Activated B cell treated with CpG ODN at 0.5 μM for 24 hours (primary cell): ENCODE measurements around the gene KLHDC9. TPM values are rescaled to one million over a fixed set of nuclear protein-coding genes. Genes with fewer than 3 reads are reported as not detected.

ENCODE experiments used
- ATAC-seq: fragments of 200-7000 bp; cut with Tn5 transposase; one replicate; pipeline ENCODE4 v1.10.0; 2021; ENCODE audit warnings: low read depth, mild to moderate bottlenecking, moderate library complexity
- CTCF ChIA-PET: fragments of 350-600 bp; sonication (Branson Sonifier 250); formaldehyde crosslinking; loops from one replicate; lab custom pipeline; 2021; ENCODE audit warnings: antibody characterized with exemption; lab: Charles Lee
- POLR2A ChIA-PET: fragments of 350-600 bp; sonication (Branson Sonifier 250); formaldehyde crosslinking; loops from one replicate; lab custom pipeline; 2021; ENCODE audit warnings: antibody characterized with exemption; lab: Charles Lee
- DNase-seq: peaks from one replicate; pipeline ENCODE4 v3.0.0; 2022
- H3K27ac Mint-ChIP-seq: one replicate; pipeline ENCODE4 v1.8.0; 2020; ENCODE audit warnings: mixed read lengths
- H3K27me3 Mint-ChIP-seq: one replicate; pipeline ENCODE4 v1.8.0; 2021; ENCODE audit warnings: mixed read lengths
- H3K36me3 Mint-ChIP-seq: one replicate; pipeline ENCODE4 v1.8.0; 2021; ENCODE audit warnings: low read depth, mixed read lengths
- H3K4me1 Mint-ChIP-seq: one replicate; pipeline ENCODE4 v1.8.0; 2021; ENCODE audit warnings: mixed read lengths
- H3K4me3 Mint-ChIP-seq: one replicate; pipeline ENCODE4 v1.8.0; 2020; ENCODE audit warnings: mild to moderate bottlenecking, mixed read lengths
- H3K9me3 Mint-ChIP-seq: one replicate; pipeline ENCODE4 v1.8.0; 2020; ENCODE audit warnings: mixed read lengths
- intact Hi-C: fragments of 100-400 bp; cut with micrococcal nuclease; formaldehyde crosslinking; loops from one replicate; pipeline ENCODE4 v1.15.1; 2024
- total RNA-seq: library from RNA; stranded (reverse); gene quantifications from 2 replicates; pipeline ENCODE4 v1.2.3, GENCODE V29; 2022
- TF ChIP-seq, protein P1 (sequence below): fragments of 200-600 bp; IDR thresholded peaks from one replicate; pipeline ENCODE4 v1.8.0; 2022; ENCODE audit warnings: antibody characterized with exemption, mild to moderate bottlenecking

KLHDC9 gene
- total RNA-seq, 1 donor from 2014 or later: 2.9 TPM

DNA sequence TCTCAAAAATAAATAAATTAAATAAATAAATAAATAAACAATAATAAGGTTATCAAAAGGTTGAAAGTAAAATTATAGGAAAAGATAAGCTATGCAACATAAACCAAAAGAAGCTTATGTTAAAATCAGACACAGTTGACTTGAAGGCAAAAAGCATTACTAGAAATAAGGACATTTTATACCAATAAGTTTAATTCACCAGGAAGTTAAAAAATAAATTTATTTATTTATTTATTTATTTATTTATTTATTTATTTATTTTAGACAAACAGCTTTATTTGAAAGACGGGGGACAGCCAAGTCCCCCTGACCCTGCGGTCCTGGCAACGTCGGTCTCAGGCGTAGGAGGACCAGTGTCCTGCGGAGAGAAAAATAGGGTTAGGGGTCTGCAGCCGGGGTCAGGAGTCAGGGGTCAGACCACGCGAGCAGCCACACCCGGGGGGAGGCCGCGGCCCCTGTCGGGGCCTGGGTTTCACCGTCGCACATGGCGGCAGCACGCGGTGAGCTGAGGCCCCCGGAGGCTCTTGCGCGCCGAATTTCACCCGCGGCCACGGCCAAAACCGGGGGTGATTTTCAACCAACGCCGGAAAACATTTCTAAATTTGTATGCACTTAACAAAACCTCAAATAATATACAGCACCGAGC, 42.7 kb downstream of the KLHDC9 start:
- Mint-ChIP-seq H3K27me3 (no peaks in the 10 kb centered on the region), H3K9me3 (no peaks in the 10 kb centered on the region), H3K4me1 (no peaks in the 10 kb centered on the region), H3K4me3 (no peak overlapping the region), H3K27ac (no peak overlapping the region), H3K36me3 (peaks cover 3% of the 10 kb centered on the region)
- intact Hi-C loops: loop anchor here (1.0 kb wide), 2 partner anchors 144 to 148 kb away; no protein-coding TSS in a partner anchor
- ChIA-PET CTCF (interaction anchor here (0.6 to 5.4 kb wide), 10 partner anchors 12 to 397 kb away, joined by 3 to 37 read pairs (median 5); partner anchors contain the start of genes ARHGAP30, KLHDC9 and UFC1), POLR2A (interaction anchor here (0.6 to 2.3 kb wide), 6 partner anchors 19 to 115 kb away, joined by 3 to 11 read pairs (median 4); partner anchors contain the start of gene USF1)
- ATAC-seq (no peak), DNase-seq (no peak)
- TF ChIP-seq, protein P1, sequence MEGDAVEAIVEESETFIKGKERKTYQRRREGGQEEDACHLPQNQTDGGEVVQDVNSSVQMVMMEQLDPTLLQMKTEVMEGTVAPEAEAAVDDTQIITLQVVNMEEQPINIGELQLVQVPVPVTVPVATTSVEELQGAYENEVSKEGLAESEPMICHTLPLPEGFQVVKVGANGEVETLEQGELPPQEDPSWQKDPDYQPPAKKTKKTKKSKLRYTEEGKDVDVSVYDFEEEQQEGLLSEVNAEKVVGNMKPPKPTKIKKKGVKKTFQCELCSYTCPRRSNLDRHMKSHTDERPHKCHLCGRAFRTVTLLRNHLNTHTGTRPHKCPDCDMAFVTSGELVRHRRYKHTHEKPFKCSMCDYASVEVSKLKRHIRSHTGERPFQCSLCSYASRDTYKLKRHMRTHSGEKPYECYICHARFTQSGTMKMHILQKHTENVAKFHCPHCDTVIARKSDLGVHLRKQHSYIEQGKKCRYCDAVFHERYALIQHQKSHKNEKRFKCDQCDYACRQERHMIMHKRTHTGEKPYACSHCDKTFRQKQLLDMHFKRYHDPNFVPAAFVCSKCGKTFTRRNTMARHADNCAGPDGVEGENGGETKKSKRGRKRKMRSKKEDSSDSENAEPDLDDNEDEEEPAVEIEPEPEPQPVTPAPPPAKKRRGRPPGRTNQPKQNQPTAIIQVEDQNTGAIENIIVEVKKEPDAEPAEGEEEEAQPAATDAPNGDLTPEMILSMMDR: no peak

DNA sequence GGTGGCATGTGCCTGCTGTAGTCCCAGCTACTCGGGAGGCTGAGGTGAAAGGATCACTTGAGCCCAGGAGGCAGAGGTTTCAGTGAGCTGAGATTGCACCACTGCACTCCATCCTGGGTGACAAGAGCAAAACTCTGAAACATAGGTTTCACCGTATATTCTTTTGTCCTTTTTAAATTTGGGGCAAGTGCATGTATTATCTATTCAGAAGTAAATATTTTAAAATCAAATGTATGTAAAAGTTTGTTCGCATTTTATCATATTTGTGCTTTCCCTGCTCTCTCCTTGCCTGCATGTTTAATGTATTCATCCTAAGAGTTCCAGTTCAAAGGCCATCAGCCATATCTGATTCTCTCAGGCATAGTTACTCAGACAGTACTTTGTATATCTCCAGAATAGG, 47.7 kb downstream of the KLHDC9 start:
- POLR2A ChIA-PET: interaction anchor here (0.8 kb wide), 1 partner anchor 9 kb away, joined by 3 read pairs; no protein-coding TSS in a partner anchor
- CTCF ChIA-PET: interaction anchor here (0.9 kb wide), 1 partner anchor 76 kb away, joined by 3 read pairs; the partner anchor contains the start of gene ARHGAP30
- no peak overlapping the region for H3K27ac Mint-ChIP-seq
- ATAC-seq (no peak), DNase-seq (no peak)
- no peaks in the 10 kb centered on the region for H3K27me3 Mint-ChIP-seq
- no peaks in the 10 kb centered on the region for H3K4me1 Mint-ChIP-seq
- H3K9me3 Mint-ChIP-seq: no peaks in the 10 kb centered on the region
- H3K4me3 Mint-ChIP-seq: no peak overlapping the region
- intact Hi-C loops: no loop called here
- TF ChIP-seq, protein P1: no peak
- H3K36me3 Mint-ChIP-seq: no peaks in the 10 kb centered on the region

Other genes with a start within 250 kb of the KLHDC9 start
- not detected in 2 replicates for gene CD244, start 235.5 kb upstream of the KLHDC9 start, total RNA-seq
- gene ITLN1, start 213.2 kb upstream of the KLHDC9 start, total RNA-seq: not detected in 2 replicates
- not detected in 2 replicates for gene ITLN2, start 143.6 kb upstream of the KLHDC9 start, total RNA-seq
- gene F11R, start 77.2 kb upstream of the KLHDC9 start, total RNA-seq: 11.1 and 11.6 TPM in 2 replicates
- 69.8 and 70.2 TPM in 2 replicates for gene TSTD1, start 59.4 kb upstream of the KLHDC9 start, total RNA-seq
- 134 and 143 TPM in 2 replicates for gene USF1, start 52.4 kb upstream of the KLHDC9 start, total RNA-seq
- gene ARHGAP30, start 28.5 kb upstream of the KLHDC9 start, total RNA-seq: 154 and 158 TPM in 2 replicates
- gene NECTIN4, start 8.8 kb upstream of the KLHDC9 start, total RNA-seq: not detected in 2 replicates
- gene PFDN2, start 19.7 kb downstream of the KLHDC9 start, total RNA-seq: 43.8 and 67.9 TPM in 2 replicates
- gene NIT1, start 19.7 kb downstream of the KLHDC9 start, total RNA-seq: 40.5 and 43.9 TPM in 2 replicates
- 39.5 and 40.5 TPM in 2 replicates for gene DEDD, start 34.3 kb downstream of the KLHDC9 start, total RNA-seq
- gene UFC1, start 55.6 kb downstream of the KLHDC9 start, total RNA-seq: 107 and 127 TPM in 2 replicates
- 31.9 and 38.1 TPM in 2 replicates for gene USP21, start 61.1 kb downstream of the KLHDC9 start, total RNA-seq
- 31.5 and 40.7 TPM in 2 replicates for gene PPOX, start 68.1 kb downstream of the KLHDC9 start, total RNA-seq
- 40.7 and 41.7 TPM in 2 replicates for gene B4GALT3, start 79.1 kb downstream of the KLHDC9 start, total RNA-seq
- gene ADAMTS4, start 100.7 kb downstream of the KLHDC9 start, total RNA-seq: not detected in 2 replicates
- gene NDUFS2, start 104.0 kb downstream of the KLHDC9 start, total RNA-seq: 69.1 and 73.9 TPM in 2 replicates
- gene FCER1G, start 116.9 kb downstream of the KLHDC9 start, total RNA-seq: 0.60 and 0.69 TPM in 2 replicates
- not detected in 2 replicates for gene APOA2, start 125.3 kb downstream of the KLHDC9 start, total RNA-seq
- gene TOMM40L, start 127.7 kb downstream of the KLHDC9 start, total RNA-seq: 11.7 and 12.4 TPM in 2 replicates
- gene NR1I3, start 139.8 kb downstream of the KLHDC9 start, total RNA-seq: 0.15 TPM in 1 of 2 replicates, not detected in the other
- gene PCP4L1, start 160.4 kb downstream of the KLHDC9 start, total RNA-seq: not detected in 2 replicates
- 5.8 and 6.6 TPM in 2 replicates for gene MPZ, start 211.6 kb downstream of the KLHDC9 start, total RNA-seq
- 160 and 179 TPM in 2 replicates for gene SDHC, start 216.0 kb downstream of the KLHDC9 start, total RNA-seq